MM.1S (cell line): ENCODE data around the gene CHN2.

Experiments
- EZH2 ChIP-seq: fragments of 300-600 bp; sonication (generic); optimal IDR thresholded peaks from 2 replicates; pipeline ENCODE3; 2017; ENCODE audit warnings: low read depth, mild to moderate bottlenecking, antibody characterized with exemption, low read length, mixed read lengths
- EZH2phosphoT487 ChIP-seq: fragments of 300-600 bp; sonication (generic); IDR thresholded peaks from 2 replicates; pipeline ENCODE4 v1.6.1; 2018; ENCODE audit warnings: antibody characterized with exemption, low read length
- TF ChIP-seq, protein P1 (sequence below): fragments of 300-600 bp; sonication (generic); IDR thresholded peaks from 2 replicates; pipeline ENCODE4 v1.5.1; 2016; ENCODE audit warnings: antibody characterized with exemption, low read length, mixed read lengths

- TF ChIP-seq, protein P1, sequence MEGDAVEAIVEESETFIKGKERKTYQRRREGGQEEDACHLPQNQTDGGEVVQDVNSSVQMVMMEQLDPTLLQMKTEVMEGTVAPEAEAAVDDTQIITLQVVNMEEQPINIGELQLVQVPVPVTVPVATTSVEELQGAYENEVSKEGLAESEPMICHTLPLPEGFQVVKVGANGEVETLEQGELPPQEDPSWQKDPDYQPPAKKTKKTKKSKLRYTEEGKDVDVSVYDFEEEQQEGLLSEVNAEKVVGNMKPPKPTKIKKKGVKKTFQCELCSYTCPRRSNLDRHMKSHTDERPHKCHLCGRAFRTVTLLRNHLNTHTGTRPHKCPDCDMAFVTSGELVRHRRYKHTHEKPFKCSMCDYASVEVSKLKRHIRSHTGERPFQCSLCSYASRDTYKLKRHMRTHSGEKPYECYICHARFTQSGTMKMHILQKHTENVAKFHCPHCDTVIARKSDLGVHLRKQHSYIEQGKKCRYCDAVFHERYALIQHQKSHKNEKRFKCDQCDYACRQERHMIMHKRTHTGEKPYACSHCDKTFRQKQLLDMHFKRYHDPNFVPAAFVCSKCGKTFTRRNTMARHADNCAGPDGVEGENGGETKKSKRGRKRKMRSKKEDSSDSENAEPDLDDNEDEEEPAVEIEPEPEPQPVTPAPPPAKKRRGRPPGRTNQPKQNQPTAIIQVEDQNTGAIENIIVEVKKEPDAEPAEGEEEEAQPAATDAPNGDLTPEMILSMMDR, result no peak
- TF ChIP-seq EZH2phosphoT487 (no peak), EZH2 (no peak)
Observed at GRCh38 chr7:29237489-29237888, 42.9 kb downstream of the CHN2 start.
